SK-MEL-5 (cell line): ENCODE results near the gene ADGRG7. TPM values are rescaled to one million over a fixed set of nuclear protein-coding genes. Genes with fewer than 3 reads are reported as not detected.
"Not testable (repeated sequence)": the region's sequence is repeated elsewhere in the genome, so short reads cannot be mapped to it uniquely, and the experiment has no call there.

Experiments
- DNase-seq: peaks from one replicate; pipeline ENCODE4 v3.0.0-alpha.2; 2016; ENCODE audit warnings: low read depth, low spot score
- in situ Hi-C: cut with HindIII; loops from 2 replicates; pipeline ENCODE4 v1.10.0; 2016; ENCODE audit warnings: low sequenced_read_pairs, high pct_unique_total_duplicates, low pct_unique_long_range_greater_than_20kb
- total RNA-seq: library from RNA; depleted of rRNA; stranded (reverse); fragments of >200 nt; shearing (Covaris generic); gene quantifications from 2 replicates; pipeline ENCODE4 v1.2.3, GENCODE V29; 2014

ADGRG7 gene
- total RNA-seq, 1 experiment from 2014 or later: not detected

DNA sequence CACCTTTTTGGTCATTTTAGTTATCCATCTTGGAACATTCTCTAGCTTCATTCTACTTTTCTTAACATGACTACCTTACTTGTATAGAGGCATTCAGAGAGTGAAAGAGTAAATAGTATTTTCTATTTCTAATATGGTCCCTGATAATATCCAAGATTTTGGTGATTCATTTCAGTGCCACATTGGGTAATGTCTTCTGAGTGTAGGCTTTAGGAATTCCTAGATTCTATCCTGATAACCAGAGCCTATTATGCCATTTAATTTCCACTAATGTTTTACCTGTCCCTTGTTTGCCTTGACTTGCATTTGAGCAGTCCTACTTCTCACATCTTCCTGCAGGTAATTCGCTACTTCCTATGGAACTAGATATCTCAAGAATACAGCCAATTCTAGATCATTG lies 21.8 kb downstream of the ADGRG7 start:
- DNase-seq: no peak
- in situ Hi-C loops: no loop called here

- in situ Hi-C loops: no loop called here
- peak; percentile 58 for DNase-seq
These were observed 25.3 kb downstream of the ADGRG7 start for GRCh38 chr3:100634493-100635272.

- in situ Hi-C loops: no loop called here
- DNase-seq: no peak
These were observed 25.9 kb downstream of the ADGRG7 start for GRCh38 chr3:100635273-100635701.

GRCh38 chr3:100637197-100637631 lies 27.8 kb downstream of the ADGRG7 start:
- in situ Hi-C loops: no loop called here
- DNase-seq: no peak

GRCh38 chr3:100640633-100641032 lies 31.2 kb downstream of the ADGRG7 start:
- no peak for DNase-seq
- in situ Hi-C loops: no loop called here

- DNase-seq: no peak
- in situ Hi-C loops: no loop called here
These were observed 32.2 kb downstream of the ADGRG7 start for GRCh38 chr3:100641471-100642032.

GRCh38 chr3:100645913-100646312 lies 36.5 kb downstream of the ADGRG7 start:
- DNase-seq: no peak
- in situ Hi-C loops: no loop called here

DNA sequence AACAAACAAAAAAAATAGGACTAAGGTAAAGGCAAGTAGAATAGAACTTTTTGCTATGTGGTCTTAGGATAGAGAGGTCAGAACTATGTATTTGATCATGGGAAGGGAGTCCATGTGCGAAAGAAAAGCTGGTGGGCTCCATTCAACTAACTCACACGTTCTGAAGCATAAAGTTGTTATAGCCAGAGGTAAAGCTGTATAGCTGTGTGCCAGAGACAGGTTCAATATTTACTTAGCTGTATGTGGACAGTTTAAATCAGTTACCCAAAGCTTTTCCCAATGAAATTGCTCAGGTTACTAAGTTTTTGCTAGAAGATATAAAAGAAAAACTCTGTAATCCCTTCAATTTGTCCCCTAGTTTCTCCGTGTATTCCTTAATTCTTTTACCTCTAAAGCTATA lies 37.8 kb downstream of the ADGRG7 start:
- no peak for DNase-seq
- in situ Hi-C loops: no loop called here

DNA sequence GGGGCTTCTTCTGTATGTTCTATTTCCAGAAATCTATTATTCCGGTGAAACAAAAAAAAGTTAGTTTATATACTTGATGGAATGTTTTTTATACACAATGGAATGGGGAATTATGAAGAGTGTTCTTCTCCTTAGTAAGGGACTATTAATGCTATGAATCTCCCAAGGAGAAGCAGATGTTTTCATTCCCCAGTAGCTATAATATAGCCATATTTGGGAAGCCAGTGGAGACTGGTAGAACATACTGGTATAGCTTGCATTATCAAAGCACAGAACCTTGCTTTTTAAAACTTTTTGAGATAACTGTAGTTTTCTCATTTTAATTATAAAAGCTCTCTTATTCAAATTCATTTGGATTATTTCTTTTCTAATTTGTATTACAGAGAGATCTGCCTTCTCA lies 38.3 kb downstream of the ADGRG7 start:
- in situ Hi-C loops: no loop called here
- no peak for DNase-seq

- in situ Hi-C loops: no loop called here
- DNase-seq: peak; percentile 44
These were observed 41.5 kb downstream of the ADGRG7 start for GRCh38 chr3:100650651-100651619.

DNA sequence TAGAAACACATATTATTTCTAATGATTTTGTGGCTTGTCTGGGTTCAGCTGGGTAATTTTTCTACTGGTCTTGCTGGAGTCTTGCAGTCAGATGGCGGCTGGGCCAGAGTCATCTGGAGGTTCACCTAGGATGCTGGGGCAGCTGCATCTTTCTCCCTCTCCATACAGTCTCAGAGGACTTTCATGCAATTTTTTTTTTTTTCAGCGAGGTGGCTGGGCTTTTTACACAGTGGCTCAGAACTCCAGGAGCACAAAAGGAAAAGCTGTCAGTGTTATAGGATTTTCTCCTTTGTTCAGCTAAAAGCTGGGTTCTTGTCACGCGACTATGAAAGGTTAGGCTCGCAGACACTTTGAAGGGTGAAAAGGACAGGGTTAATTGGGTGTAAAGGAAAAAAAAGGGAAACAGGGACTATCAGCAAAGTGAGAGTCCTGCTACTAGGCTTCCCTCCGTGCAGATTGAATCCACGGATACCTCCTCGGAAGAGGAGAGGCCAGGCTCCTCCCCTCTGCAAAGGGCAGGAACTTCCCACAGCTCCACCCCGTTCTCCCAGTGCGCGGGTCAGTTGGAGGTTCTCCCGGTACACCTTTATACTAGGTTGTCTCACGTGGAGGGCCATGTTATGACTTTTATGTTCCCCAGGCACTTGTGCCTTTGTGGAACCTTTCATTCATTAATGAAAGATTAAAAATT lies 44.3 kb downstream of the ADGRG7 start:
- in situ Hi-C loops: no loop called here
- DNase-seq: no peak

GRCh38 chr3:100656945-100657344 lies 47.5 kb downstream of the ADGRG7 start:
- DNase-seq: no peak
- in situ Hi-C loops: no loop called here

DNA sequence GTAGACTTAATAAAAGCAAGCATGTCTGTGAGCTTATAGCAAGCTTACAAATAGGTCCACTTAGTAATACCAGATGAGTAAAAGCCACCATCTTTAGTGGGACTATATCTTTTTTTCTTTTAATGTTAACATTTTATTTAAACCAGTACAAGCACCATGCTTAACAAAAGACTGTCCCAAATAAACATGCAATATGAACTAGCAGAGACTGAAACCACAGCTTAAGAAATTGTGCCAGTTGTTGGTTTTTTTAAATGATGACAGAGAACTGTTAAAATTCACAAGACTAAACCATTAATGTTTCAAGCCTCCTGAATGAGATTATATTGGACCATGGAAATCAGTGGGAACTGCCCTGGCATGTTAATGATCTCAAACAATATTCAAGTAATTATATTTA lies 51.9 kb downstream of the ADGRG7 start:
- DNase-seq, in situ Hi-C loops: not testable (repeated sequence)

- no peak for DNase-seq
- in situ Hi-C loops: no loop called here
These were observed 52.9 kb downstream of the ADGRG7 start for GRCh38 chr3:100662113-100662823.

DNA sequence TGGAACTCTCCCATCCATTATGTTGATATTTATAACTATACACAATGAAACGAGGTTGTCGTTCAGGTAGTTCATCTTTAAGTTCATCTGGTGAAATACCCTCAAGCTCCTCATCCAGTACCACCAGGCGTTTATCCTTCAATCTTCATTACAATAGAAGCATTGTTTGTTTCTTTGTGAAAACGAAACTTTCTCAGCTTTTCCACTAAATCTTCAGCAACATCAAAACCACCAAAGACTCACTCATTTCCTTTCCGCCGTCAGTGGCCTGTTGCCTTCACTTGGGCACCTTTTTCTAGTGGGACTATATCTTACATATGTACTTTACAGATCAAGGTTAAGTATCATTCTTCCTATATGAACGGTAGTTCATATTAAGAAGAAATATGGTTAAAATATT lies 55.8 kb downstream of the ADGRG7 start:
- in situ Hi-C loops: no loop called here
- peak; percentile 65 for DNase-seq

GRCh38 chr3:100666699-100667098 lies 57.3 kb downstream of the ADGRG7 start:
- in situ Hi-C loops, DNase-seq: not testable (repeated sequence)

DNA sequence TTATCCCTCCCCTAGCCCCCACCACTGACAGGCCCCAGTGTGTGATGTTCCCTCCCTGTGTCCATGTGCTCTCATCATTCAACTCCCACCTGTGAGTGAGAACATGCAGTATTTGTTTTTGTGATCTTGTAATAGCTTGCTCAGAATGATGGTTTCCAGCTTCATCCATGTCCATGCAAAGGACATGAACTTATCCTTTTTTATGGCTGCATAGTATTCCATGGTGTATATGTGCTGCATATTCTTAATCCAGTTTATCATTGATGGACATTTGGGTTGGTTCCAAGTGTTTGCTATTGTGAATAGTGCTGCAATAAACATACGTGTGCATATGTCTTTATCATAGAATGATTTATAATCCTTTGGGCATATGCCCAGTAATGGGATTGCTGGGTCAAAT lies 57.9 kb downstream of the ADGRG7 start:
- not testable (repeated sequence) for DNase-seq

More for the DNA sequence above, 57.9 kb downstream of the ADGRG7 start:
- in situ Hi-C loops: not testable (repeated sequence)
